GM12872 (cell line): Measurements from ENCODE around the gene CABLES1.

Source experiments
- TF ChIP-seq, protein P1 (sequence below): IDR thresholded peaks from 3 replicates; pipeline ENCODE4 v1.5.1; 2011; ENCODE audit warnings: low read depth, mild to moderate bottlenecking, low read length, moderate library complexity; ENCODE audit not compliant: insufficient read depth

Gene CABLES1

DNA sequence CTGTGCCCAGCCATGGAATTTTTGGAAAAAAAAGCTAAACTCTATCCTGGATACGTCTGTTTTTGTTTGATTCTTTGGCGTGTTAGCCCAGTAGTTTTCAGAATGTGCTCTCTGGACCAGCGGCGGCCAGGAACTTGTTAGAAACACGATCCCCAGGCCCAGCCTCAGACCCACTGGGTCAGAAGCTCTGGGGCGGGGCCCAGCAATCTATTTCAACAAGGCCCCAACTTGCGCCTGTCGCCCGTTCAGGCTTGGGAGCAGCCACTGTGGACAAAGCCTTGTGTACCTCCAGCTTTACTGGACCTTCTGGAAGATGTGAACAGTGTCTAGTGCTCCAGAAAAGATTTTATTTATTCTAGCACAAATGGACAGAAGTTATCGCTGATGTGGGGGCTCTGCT is 14.3 kb downstream of the CABLES1 start:
- TF ChIP-seq, protein P1, sequence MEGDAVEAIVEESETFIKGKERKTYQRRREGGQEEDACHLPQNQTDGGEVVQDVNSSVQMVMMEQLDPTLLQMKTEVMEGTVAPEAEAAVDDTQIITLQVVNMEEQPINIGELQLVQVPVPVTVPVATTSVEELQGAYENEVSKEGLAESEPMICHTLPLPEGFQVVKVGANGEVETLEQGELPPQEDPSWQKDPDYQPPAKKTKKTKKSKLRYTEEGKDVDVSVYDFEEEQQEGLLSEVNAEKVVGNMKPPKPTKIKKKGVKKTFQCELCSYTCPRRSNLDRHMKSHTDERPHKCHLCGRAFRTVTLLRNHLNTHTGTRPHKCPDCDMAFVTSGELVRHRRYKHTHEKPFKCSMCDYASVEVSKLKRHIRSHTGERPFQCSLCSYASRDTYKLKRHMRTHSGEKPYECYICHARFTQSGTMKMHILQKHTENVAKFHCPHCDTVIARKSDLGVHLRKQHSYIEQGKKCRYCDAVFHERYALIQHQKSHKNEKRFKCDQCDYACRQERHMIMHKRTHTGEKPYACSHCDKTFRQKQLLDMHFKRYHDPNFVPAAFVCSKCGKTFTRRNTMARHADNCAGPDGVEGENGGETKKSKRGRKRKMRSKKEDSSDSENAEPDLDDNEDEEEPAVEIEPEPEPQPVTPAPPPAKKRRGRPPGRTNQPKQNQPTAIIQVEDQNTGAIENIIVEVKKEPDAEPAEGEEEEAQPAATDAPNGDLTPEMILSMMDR, result no peak

DNA sequence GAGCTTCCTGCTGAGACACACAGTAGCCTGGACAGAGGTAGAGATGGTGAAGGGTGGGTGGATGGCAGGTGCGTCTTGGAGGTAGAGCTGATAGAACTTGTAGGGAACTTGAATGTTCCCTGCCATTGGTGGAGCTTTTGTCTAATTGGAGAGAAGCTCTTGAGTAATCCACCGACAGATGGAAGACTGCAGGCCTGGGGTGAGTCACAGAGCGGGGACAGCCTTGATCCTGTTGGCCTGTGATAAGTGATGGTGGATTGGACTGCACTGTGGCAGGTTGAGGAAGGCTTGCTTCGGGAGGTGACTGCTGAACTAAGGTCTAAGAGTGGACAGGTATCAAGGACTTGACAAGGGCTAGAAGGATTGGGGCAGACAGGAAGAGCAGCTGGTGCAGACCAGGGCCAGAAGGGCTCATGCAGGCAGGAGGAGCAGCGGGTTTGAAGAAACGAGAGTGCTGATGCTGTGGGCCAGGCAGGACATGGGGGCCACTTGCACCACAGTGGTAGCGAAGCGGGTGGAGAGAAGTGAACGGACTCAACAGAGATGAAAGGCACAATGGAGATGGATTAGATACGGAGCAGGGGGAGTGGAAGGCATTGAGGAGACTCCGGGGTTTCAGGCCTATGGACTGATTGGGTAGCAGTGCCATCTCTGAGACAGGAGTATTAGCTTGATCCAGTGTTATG is 16.3 kb downstream of the CABLES1 start:
- TF ChIP-seq, protein P1, result no peak

DNA sequence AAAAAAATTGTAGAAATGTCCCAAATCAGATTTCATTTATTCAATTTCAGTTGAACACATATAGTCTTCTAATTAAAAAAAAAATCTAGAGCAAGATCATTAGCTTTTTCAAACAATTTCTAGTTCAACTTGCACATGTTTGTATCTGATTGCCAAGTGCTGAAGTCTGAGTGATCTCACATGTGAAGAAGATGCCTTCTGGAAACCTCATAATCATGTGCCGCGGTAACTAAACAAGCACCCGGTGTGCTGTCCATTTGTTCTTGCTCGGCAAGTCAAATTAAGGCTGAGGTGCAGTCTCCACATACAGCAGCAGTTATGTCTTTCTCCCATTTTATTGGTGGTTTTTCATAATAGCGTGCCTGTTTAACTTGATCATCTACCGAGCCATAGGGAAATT is 18.7 kb downstream of the CABLES1 start:
- TF ChIP-seq, protein P1, result no peak

DNA sequence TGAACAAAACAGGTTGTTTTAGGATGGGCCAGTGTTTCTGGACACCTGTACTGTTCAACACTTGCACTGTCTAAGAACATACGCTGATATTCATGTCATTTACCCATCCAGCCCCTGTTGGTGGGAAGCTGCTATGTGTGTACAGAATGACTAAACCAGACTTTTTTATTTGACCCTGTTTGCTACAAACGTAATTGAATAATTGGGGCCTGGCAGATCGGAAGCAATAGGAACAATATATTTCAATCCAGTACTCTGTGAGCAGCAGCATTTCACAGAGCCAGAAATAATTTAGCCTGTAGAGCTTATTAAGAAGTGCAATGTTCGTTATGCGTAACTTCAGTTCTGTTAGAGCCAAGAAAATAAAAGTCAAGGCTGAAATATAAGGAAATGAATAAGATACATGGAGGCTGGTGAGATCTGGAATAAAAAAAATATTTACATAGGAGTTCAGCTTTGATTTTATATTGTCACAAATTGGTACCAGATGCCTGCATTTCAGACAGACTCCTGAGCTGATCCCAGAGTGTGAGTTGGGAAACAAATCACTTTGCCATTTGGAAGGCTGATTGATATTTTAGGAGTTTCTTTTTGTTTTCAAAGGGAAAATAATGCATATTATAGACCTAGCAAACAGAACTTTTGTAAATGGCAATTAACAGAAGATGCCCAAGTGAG is 19.7 kb downstream of the CABLES1 start:
- TF ChIP-seq, protein P1, result no peak

DNA sequence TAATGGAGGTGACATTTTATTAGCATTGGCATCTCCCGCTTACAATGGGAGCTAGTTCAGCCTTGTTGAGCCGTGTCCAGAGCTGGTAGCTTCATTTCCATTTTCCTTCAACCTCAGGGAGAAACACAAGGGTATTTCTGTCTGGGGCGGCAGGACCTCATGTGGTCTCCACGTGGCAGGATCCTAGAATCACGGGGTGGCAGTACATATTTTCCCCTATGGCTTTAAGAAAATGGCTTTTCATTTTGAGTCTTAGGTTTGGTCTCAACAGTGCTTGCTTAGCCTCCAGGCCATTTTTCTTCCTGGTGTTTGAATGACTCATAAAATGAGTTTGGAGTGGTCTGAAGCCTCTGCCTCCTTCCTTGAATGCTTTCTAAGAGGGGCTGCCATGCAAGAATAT is 20.3 kb downstream of the CABLES1 start:
- TF ChIP-seq, protein P1, result no peak

DNA sequence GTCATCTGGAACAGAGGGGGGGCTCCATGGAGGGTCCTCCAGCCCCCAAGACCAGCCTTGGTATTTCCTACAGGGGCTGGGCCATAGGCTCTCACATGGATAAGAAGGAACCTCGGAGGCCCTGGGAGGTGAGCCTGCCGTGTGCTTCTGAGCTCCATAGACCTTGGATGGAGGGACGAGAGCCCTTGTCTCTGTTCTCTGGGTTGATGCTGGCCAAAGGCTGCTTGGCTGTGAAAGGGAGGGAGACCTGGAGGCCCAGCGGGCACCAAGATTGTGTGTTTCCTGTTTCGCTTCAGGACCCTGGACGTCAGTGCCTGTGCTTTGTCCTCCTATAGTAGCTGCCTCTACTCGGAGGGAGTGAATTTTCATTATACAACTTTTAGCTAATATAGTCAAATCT is 20.8 kb downstream of the CABLES1 start:
- TF ChIP-seq, protein P1, result no peak

DNA sequence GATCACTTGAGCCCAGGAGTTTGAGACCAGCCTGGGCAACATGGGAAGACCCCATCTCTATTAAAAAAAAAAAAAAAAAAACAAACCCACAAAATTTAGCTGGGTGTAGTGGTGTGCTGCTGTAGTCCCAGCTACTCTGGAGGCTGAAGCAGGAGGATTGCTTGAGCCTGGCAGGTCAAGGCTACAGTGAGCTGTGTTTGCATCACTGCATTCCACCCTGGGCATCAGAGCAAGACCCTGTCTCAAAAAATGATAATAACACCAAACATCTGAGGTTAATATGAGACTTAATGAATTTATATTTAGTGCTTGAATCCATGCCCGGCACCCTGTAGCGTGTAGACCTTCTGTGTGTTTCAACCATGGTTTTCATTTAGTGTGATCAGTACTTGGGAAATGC is 22.8 kb downstream of the CABLES1 start:
- TF ChIP-seq, protein P1, result no peak
